Hematopoietic multipotent progenitor cell treated with erythropoietin and hydrocortisone succinate and interleukin-3 and kit ligand, for 8 days (in vitro differentiated cells): ENCODE measurements around the gene CCDC91.
"Not testable (repeated sequence)": the region's sequence is repeated elsewhere in the genome, so short reads cannot be mapped to it uniquely, and the experiment has no call there.

Source experiments
- DNase-seq: peaks from one replicate; pipeline ENCODE4 v3.0.0-alpha.2; 2015

Gene CCDC91

GRCh38 chr12:28296287-28296686 lies 106.0 kb downstream of the CCDC91 start:
- DNase-seq, result no peak

- DNase-seq, result no peak
Observed at GRCh38 chr12:28303192-28303591, 112.9 kb downstream of the CCDC91 start.

DNA sequence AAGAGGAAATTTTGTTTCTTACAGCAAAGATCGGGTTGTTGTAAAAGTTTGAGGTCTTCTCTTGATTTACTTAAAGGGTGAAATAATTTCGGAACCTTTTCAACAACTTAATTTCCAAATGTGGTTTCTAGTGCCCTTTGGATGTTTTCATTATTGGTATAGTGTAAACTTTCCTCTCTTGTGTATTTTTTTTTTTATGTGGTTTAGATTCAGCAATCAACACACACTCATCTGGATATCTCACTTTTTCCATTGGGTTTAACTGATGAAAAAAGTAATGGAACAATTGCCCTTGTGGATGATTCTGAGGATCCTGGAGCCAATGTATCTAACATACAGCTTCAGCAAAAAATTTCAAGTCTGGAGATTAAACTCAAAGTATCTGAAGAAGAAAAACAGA lies 116.3 kb downstream of the CCDC91 start:
- peak; percentile 32 for DNase-seq

DNA sequence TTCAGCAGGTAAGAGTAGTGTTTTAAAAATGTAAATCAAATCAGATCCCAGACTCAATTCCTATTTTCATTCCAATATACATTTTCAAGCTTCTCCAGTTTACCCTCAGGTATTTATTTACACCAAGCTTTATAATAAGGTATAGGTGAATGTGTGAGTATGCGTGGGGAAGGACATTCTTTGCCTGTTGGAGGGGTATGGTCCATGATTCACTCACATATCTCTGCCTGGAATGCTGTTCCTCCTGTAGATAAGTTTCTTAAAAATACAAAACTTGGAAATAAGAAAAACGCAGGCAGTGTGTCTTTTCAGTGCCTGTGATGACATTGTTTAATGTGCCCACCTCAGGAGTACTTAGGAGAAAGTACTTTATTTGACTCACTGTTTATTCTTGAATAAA lies 118.6 kb downstream of the CCDC91 start:
- no peak for DNase-seq

- peak; percentile 29 for DNase-seq
Observed at GRCh38 chr12:28313631-28314030, 123.4 kb downstream of the CCDC91 start.

- no peak for DNase-seq
Observed at GRCh38 chr12:28316049-28316448, 125.8 kb downstream of the CCDC91 start.

DNA sequence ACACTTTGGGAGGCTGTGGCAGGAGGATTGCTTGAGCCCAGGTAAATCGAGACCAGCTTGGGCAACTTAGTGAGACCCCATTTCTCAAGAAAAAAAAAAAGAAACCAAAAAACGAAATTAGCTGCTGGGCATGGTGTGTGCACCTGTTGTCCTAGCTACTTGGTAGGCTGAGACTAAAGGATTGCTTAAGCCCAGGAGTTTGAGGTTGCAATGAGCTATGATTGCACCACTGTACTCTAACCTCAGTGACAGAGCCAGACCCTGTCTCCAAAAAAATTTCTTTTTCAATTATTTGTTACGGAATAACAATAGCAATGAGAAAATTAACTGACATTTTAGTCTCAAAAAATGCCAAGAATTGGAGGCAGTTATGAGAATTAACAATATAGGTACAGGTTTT lies 128.0 kb downstream of the CCDC91 start:
- DNase-seq, result no peak

GRCh38 chr12:28320353-28320752 lies 130.1 kb downstream of the CCDC91 start:
- DNase-seq, result no peak

- no peak for DNase-seq
Observed at GRCh38 chr12:28327722-28328121, 137.5 kb downstream of the CCDC91 start.

GRCh38 chr12:28328967-28329366 lies 138.7 kb downstream of the CCDC91 start:
- DNase-seq, result no peak

- DNase-seq, result not testable (repeated sequence)
Observed at GRCh38 chr12:28329727-28330126, 139.5 kb downstream of the CCDC91 start.

- DNase-seq, result not testable (repeated sequence)
Observed at GRCh38 chr12:28330232-28330631, 140.0 kb downstream of the CCDC91 start.

GRCh38 chr12:28331130-28331529 lies 140.9 kb downstream of the CCDC91 start:
- no peak for DNase-seq

GRCh38 chr12:28340261-28341045 lies 150.2 kb downstream of the CCDC91 start:
- DNase-seq, result no peak

- DNase-seq, result no peak
Observed at GRCh38 chr12:28343713-28344112, 153.5 kb downstream of the CCDC91 start.

DNA sequence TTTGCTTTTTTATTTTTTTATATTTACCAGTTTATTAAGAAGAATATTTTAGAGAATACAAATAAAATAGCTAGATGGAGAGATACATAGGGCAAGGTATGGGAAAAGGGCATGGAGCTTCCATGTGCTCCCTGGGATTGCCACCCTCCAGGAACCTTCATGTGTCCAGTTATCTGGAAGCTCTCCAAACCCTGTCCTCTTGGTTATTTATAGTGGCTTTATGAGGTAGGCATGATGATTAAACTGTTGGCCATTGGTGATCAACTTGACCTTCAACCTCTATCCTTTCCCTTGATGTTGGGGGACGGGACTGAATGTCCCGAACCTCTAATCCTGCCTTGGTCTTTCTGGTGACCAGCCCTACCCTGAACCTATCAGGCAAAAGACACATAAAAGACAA lies 156.3 kb downstream of the CCDC91 start:
- no peak for DNase-seq

GRCh38 chr12:28349196-28349595 lies 158.9 kb downstream of the CCDC91 start:
- DNase-seq, result no peak

- no peak for DNase-seq
Observed at GRCh38 chr12:28350502-28350901, 160.2 kb downstream of the CCDC91 start.

DNA sequence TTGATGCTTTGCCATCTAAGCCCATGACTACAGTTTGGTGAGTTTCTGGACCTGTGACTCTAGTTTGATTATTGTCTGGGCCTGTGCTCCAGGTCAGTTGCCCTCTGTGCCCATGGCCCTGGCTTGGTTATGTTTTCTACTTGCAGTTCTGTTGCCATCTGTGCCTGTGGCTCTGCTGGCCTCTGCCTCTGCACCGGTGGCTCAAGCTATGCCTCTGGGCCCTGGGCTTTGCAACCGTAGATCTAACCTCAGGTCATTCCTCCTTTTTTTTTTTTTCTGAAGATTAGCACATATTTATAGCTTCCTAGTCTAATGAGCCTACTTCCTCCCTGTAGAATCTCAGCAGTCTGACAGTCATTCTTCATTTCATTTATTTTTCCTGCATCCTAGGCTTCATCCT lies 161.2 kb downstream of the CCDC91 start:
- DNase-seq, result no peak

DNA sequence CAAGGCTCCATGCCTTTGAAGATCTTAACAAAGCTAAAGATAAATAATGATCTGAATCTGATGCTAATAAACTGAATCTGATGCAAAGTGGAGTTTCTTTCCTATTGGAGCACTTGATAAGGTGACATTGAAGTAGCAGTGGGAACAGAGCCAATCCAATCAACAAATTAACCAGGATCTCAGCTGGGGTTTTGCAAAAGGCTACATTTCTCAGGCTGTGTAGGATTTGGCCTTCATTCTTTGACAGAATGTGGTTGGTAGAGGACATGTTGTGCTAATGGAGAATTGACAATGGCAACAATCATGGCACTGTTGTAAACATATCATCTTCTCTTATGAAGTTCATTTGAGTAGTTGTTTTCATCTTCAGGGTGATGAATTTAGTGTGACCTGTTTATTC lies 164.9 kb downstream of the CCDC91 start:
- no peak for DNase-seq

- no peak for DNase-seq
Observed at GRCh38 chr12:28360253-28360652, 170.0 kb downstream of the CCDC91 start.

GRCh38 chr12:28367326-28367725 lies 177.1 kb downstream of the CCDC91 start:
- DNase-seq, result no peak

GRCh38 chr12:28367993-28368392 lies 177.7 kb downstream of the CCDC91 start:
- DNase-seq, result no peak

- no peak for DNase-seq
Observed at GRCh38 chr12:28369483-28369882, 179.2 kb downstream of the CCDC91 start.

DNA sequence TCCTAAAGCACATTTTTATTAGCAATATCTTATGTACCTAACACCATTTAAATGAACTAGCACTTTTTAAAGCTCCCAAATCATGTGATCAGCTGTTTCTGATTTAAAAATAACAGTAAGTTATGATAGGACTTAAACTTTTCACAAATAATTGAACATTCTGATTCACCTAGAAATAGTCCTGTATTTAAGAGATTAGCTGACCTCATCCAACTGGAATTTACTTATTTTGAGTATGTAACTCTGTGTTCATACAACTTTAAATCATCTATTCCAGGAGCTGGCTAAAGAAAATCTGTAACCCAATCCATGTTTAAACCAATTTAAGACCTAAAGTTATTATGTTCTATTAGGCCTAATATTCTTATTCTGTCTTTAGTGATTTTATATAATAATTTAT lies 184.3 kb downstream of the CCDC91 start:
- DNase-seq, result no peak
